Lower lobe of right lung (tissue), 2 donors: ENCODE data around the gene THSD8. TPM values are rescaled to one million over a fixed set of nuclear protein-coding genes. Genes with fewer than 3 reads are reported as not detected.
A peak's percentile ranks its signal among the peaks of the same experiment; 100 is the strongest.

Experiments
- ATAC-seq, 2 donors: fragments of 200-7000 bp; cut with Tn5 transposase; one replicate each; pipeline ENCODE4 v1.9.1; 2020 to 2022; ENCODE audit warnings: mild to moderate bottlenecking in 2 of 2, moderate library complexity in 2 of 2
- DNase-seq: peaks from one replicate; pipeline ENCODE4 v3.0.0-alpha.2; 2020
- H3K27ac ChIP-seq: fragments of 200-600 bp; one replicate; pipeline ENCODE4 v1.8.0; 2022
- H3K27me3 ChIP-seq: fragments of 200-600 bp; one replicate; pipeline ENCODE4 v1.8.0; 2022; ENCODE audit warnings: low read depth
- H3K36me3 ChIP-seq: fragments of 200-600 bp; one replicate; pipeline ENCODE4 v1.8.0; 2022; ENCODE audit warnings: mild to moderate bottlenecking
- H3K4me1 ChIP-seq: fragments of 200-600 bp; one replicate; pipeline ENCODE4 v1.8.0; 2022
- H3K4me3 ChIP-seq: fragments of 200-600 bp; one replicate; pipeline ENCODE4 v1.8.0; 2022; ENCODE audit warnings: mild to moderate bottlenecking
- H3K9me3 ChIP-seq: fragments of 200-600 bp; one replicate; pipeline ENCODE4 v1.8.0; 2022
- CTCF ChIP-seq: fragments of 200-600 bp; IDR thresholded peaks from one replicate; pipeline ENCODE4 v1.8.0; 2022; ENCODE audit warnings: antibody characterized with exemption, mild to moderate bottlenecking
- intact Hi-C: fragments of 100-400 bp; cut with DNase I; formaldehyde crosslinking; loops from one replicate; pipeline ENCODE4 v1.11.0; 2022
- total RNA-seq: library from RNA; stranded (reverse); fragmentation: NEBNext Ultra II Directional; extraction: Animal tissue kit (Norgen Biotek cat#: 25700); gene quantifications from one replicate; pipeline ENCODE4 v1.2.1, GENCODE V29; 2021
- donor health status: DM: no; HTN: yes; CAD: no; lungs with severe emphysema.

The THSD8 gene
- total RNA-seq, 1 donor from 2014 or later, result 1.5 TPM

GRCh38 chr19:12784394-12784870 is 17.4 kb upstream of the THSD8 start:
- no peak for DNase-seq

GRCh38 chr19:12784871-12785430 is 16.9 kb upstream of the THSD8 start:
- intact Hi-C loops, result no loop called here
- H3K27ac ChIP-seq, result peak overlapping the region; percentile 99
- H3K9me3 ChIP-seq, result no peaks in the 10 kb centered on the region
- no peak for TF ChIP-seq CTCF
- H3K36me3 ChIP-seq, result no peaks in the 10 kb centered on the region
- H3K4me3 ChIP-seq, result peak overlapping the region; percentile 14
- DNase-seq, result no peak
- no peaks in the 10 kb centered on the region for H3K27me3 ChIP-seq
- ATAC-seq, result no peak
- peaks cover 82% of the 10 kb centered on the region for H3K4me1 ChIP-seq

More at GRCh38 chr19:12784394-12784870, 17.4 kb upstream of the THSD8 start:
- H3K4me1 ChIP-seq, result peaks cover 86% of the 10 kb centered on the region
- no peak for TF ChIP-seq CTCF
- H3K36me3 ChIP-seq, result no peaks in the 10 kb centered on the region
- H3K27me3 ChIP-seq, result no peaks in the 10 kb centered on the region
- peak overlapping the region; percentile 14 for H3K4me3 ChIP-seq
- ATAC-seq, result no peak
- no peaks in the 10 kb centered on the region for H3K9me3 ChIP-seq
- peak overlapping the region; percentile 99 for H3K27ac ChIP-seq
- intact Hi-C loops, result no loop called here

- H3K9me3 ChIP-seq, result no peaks in the 10 kb centered on the region
- H3K27me3 ChIP-seq, result no peaks in the 10 kb centered on the region
- TF ChIP-seq CTCF, result no peak
- peak overlapping the region; percentile 99 for H3K27ac ChIP-seq
- peak overlapping the region; percentile 27 for H3K4me3 ChIP-seq
- H3K4me1 ChIP-seq, result peaks cover 79% of the 10 kb centered on the region
- ATAC-seq (no peak), DNase-seq (peak; percentile 62)
- intact Hi-C loops, result no loop called here
- H3K36me3 ChIP-seq, result no peaks in the 10 kb centered on the region
These were observed 16.3 kb upstream of the THSD8 start for GRCh38 chr19:12785431-12786031.

GRCh38 chr19:12786141-12786870 is 15.6 kb upstream of the THSD8 start:
- Histone ChIP-seq H3K4me3 (peak overlapping the region; percentile 27), H3K36me3 (no peaks in the 10 kb centered on the region), H3K27ac (peak overlapping the region; percentile 99), H3K4me1 (peaks cover 79% of the 10 kb centered on the region), H3K27me3 (no peaks in the 10 kb centered on the region), H3K9me3 (no peaks in the 10 kb centered on the region)
- TF ChIP-seq CTCF, result no peak
- ATAC-seq, result peak; percentile 36 to 38
- intact Hi-C loops, result no loop called here
- DNase-seq, result peak; percentile 94

- peaks cover 72% of the 10 kb centered on the region for H3K4me1 ChIP-seq
- H3K36me3 ChIP-seq, result no peaks in the 10 kb centered on the region
- H3K27ac ChIP-seq, result peak overlapping the region; percentile 99
- H3K9me3 ChIP-seq, result no peaks in the 10 kb centered on the region
- TF ChIP-seq CTCF, result no peak
- intact Hi-C loops, result no loop called here
- no peak for ATAC-seq
- H3K27me3 ChIP-seq, result no peaks in the 10 kb centered on the region
- no peak for DNase-seq
- H3K4me3 ChIP-seq, result no peak overlapping the region
These were observed 14.9 kb upstream of the THSD8 start for GRCh38 chr19:12786952-12787351.
